Measurements from ENCODE around the gene SDHAF4.

SDHAF4 gene

DNA sequence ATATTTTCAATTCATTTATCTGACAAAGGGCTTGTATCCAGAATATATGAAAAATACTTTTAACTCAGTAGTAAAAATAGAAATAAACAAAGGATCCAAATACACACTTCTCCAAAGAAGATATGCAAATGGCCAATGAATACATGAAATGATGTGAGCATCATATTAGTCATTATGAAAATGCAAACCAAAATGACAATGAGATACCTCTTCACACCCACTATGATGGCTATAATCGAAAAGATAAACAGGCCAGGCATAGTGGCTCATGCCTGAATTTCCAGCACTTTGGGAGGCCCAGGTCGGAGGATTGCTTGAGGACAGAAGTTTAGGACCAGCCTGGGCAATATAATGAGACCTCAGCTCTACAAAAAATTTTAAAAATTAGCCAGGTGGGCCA, 67.1 kb downstream of the SDHAF4 start:
- Histone ChIP-seq H3K9ac (no peak overlapping the region), H3K4me1 (no peaks in the 10 kb centered on the region), H2AFZ (no peak overlapping the region), H3K27ac (no peak overlapping the region), H3K4me3 (ENCODE audit: low read depth, low read length) (no peak overlapping the region), H3K79me2 (no peaks in the 10 kb centered on the region), H3K27me3 (ENCODE audit: control insufficient read depth, insufficient read depth, low read length) (no peaks in the 10 kb centered on the region), H3K36me3 (ENCODE audit: control insufficient read depth, insufficient read depth, low read length) (no peaks in the 10 kb centered on the region), H3K4me2 (ENCODE audit: low read length) (no peak overlapping the region), H3K9me3 (ENCODE audit: control insufficient read depth, low read length) (no peaks in the 10 kb centered on the region)
- TF ChIP-seq, protein P1, sequence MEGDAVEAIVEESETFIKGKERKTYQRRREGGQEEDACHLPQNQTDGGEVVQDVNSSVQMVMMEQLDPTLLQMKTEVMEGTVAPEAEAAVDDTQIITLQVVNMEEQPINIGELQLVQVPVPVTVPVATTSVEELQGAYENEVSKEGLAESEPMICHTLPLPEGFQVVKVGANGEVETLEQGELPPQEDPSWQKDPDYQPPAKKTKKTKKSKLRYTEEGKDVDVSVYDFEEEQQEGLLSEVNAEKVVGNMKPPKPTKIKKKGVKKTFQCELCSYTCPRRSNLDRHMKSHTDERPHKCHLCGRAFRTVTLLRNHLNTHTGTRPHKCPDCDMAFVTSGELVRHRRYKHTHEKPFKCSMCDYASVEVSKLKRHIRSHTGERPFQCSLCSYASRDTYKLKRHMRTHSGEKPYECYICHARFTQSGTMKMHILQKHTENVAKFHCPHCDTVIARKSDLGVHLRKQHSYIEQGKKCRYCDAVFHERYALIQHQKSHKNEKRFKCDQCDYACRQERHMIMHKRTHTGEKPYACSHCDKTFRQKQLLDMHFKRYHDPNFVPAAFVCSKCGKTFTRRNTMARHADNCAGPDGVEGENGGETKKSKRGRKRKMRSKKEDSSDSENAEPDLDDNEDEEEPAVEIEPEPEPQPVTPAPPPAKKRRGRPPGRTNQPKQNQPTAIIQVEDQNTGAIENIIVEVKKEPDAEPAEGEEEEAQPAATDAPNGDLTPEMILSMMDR (IDR thresholded peaks at IDR 0.05) = no peak

DNA sequence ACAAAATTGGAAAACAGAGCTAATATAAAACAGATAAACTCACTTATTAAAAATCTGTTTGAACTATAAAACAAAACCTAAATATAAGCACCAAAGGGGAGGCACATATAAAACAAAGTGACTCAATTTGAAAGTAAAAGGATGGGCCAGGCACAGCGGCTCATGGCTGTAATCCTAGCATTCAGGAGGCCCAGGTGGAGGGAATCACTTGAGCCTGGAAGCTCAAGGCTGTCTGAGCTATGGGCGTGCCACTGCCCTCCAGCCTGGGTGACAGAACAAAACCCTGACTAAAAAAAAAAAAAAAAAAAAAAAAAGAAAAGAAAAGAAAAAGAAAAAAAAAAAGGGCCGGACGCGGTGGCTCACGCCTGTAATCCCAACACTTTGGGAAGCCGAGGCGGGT, 69.9 kb downstream of the SDHAF4 start:
- Histone ChIP-seq H3K36me3 (ENCODE audit: control insufficient read depth, insufficient read depth, low read length) (no peaks in the 10 kb centered on the region), H3K9me3 (ENCODE audit: control insufficient read depth, low read length) (no peaks in the 10 kb centered on the region), H3K79me2 (no peaks in the 10 kb centered on the region), H3K9ac (no peak overlapping the region), H3K4me3 (ENCODE audit: low read depth, low read length) (no peak overlapping the region), H3K27me3 (ENCODE audit: control insufficient read depth, insufficient read depth, low read length) (no peaks in the 10 kb centered on the region), H3K4me2 (ENCODE audit: low read length) (no peak overlapping the region), H3K27ac (no peak overlapping the region), H3K4me1 (no peaks in the 10 kb centered on the region), H2AFZ (no peak overlapping the region)
- TF ChIP-seq, protein P1 (IDR thresholded peaks at IDR 0.05) = no peak

DNA sequence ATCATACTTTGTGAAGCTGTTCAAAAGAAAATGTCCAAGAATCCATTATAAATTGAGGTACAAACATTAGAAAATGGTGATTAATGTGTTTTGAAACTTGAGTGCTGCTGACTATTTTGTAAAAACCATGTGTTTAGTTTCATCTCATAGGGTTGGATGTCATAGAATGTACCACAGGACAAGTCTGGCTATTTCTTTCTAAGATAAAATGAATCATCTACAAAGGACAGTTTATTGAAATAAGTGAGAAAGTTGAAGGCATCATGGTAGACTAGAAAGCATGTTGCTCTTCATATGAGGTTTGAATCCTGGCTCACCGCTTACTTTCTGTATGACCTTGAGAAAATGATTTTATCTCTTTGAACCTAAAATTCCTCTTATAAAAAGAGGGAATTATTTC, 71.7 kb downstream of the SDHAF4 start:
- Histone ChIP-seq H3K4me1 (no peaks in the 10 kb centered on the region), H3K27me3 (ENCODE audit: control insufficient read depth, insufficient read depth, low read length) (no peaks in the 10 kb centered on the region), H3K36me3 (ENCODE audit: control insufficient read depth, insufficient read depth, low read length) (no peaks in the 10 kb centered on the region), H3K27ac (no peak overlapping the region), H3K4me3 (ENCODE audit: low read depth, low read length) (no peak overlapping the region), H3K79me2 (no peaks in the 10 kb centered on the region), H3K9me3 (ENCODE audit: control insufficient read depth, low read length) (no peaks in the 10 kb centered on the region), H2AFZ (peak overlapping the region; percentile 12), H3K4me2 (ENCODE audit: low read length) (no peak overlapping the region), H3K9ac (no peak overlapping the region)
- TF ChIP-seq, protein P1 (IDR thresholded peaks at IDR 0.05) = no peak
